Measurements from ENCODE around the gene ASMTL.

GRCh38 chrX:1360171-1360570 lies 92.5 kb downstream of the ASMTL start:
- no peak for TF ChIP-seq PATZ1 (CRISPR knock-in tag; IDR thresholded peaks at IDR 0.05; ENCODE audit: borderline replicate concordance)
- no peak for TF ChIP-seq POU6F1 (CRISPR knock-in tag; IDR thresholded peaks at IDR 0.05; ENCODE audit: borderline replicate concordance, low read depth)
- TF ChIP-seq CSDC2 (CRISPR knock-in tag; IDR thresholded peaks at IDR 0.05) = no peak
- no peak for TF ChIP-seq BACH2 (CRISPR knock-in tag; IDR thresholded peaks at IDR 0.05; ENCODE audit: borderline replicate concordance)
- no peak for TF ChIP-seq CREB5 (CRISPR knock-in tag; IDR thresholded peaks at IDR 0.05; ENCODE audit: low read depth)
- no peak for TF ChIP-seq ISL1 (CRISPR knock-in tag; IDR thresholded peaks at IDR 0.05)
- TF ChIP-seq ZFP30 (CRISPR knock-in tag; IDR thresholded peaks at IDR 0.05) = no peak
- TF ChIP-seq CSRNP3 (CRISPR knock-in tag; IDR thresholded peaks at IDR 0.05) = no peak
- TF ChIP-seq RARB (CRISPR knock-in tag; IDR thresholded peaks at IDR 0.05) = no peak
- TF ChIP-seq GLIS3 (CRISPR knock-in tag; IDR thresholded peaks at IDR 0.05) = no peak
- TF ChIP-seq OSR1 (CRISPR knock-in tag; IDR thresholded peaks at IDR 0.05) = no peak
- TF ChIP-seq ZNF8 (CRISPR knock-in tag; IDR thresholded peaks at IDR 0.05) = no peak
